LNCaP clone FGC (cell line): Measurements from ENCODE around the gene APOE.

Experiments used
- DNase-seq: peaks from one replicate; pipeline ENCODE4 v3.0.0-alpha.2; 2011; ENCODE audit warnings: low read depth
- H3K4me3 ChIP-seq: 2 replicates; pipeline ENCODE4 v1.5.1; 2011; ENCODE audit warnings: mild to moderate bottlenecking, low read depth, low read length, control low read depth
- CTCF ChIP-seq: IDR thresholded peaks from 2 replicates; pipeline ENCODE4 v1.5.1; 2012; ENCODE audit warnings: mild to moderate bottlenecking; ENCODE audit not compliant: control insufficient read depth, insufficient read depth; ENCODE audit errors: extremely low read depth

APOE gene

DNA sequence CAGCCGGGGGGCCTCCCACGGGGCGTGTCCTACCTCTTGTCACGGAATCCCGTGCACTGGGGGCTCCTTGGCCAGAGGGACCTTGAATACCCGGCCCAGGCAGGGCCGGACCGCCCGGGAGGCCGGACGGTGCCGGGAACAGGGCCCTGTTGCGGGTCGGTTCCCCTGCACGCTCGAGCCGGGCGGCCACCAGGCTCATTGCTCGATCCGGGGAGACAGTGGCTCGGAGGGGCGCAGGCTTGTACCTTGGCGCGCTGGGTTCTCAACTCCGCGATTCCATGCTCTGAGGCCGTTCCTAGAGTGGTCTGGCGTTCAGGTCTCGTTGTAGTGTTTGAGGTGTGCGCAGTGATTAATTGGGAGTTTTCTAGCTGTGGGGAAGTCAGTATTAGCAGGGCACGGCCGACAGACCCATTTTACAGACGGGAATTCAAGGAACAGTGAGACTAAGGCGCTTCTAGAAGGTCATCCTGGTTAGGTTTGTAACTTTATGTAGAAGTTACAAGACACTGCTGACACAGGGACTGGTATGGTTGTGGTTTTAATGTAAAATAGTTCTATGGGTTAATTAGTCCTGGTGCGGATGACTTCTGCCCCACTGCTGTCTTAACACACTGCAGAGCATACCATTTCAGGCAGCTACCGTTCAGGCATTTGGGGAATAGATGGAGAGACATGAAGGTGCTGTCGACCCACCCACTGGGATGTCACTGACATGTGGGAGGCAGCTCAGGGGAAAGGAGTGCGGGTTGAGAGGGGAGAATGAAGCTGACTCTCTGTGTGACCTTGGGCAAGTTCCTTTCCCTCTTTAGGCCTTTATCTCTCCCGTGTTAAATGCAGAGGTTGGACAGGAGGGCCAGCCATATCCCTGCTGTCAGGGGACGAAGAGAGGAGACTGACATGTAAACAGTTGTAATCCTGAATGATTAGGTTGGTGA, 50.2 kb downstream of the APOE start:
- H3K4me3 ChIP-seq: peak overlapping the region; percentile 80
- no peak for TF ChIP-seq CTCF
- DNase-seq: no peak

- TF ChIP-seq CTCF: no peak
- no peak overlapping the region for H3K4me3 ChIP-seq
- DNase-seq: no peak
Observed at GRCh38 chr19:44957526-44957925, 51.9 kb downstream of the APOE start.

- no peak for TF ChIP-seq CTCF
- H3K4me3 ChIP-seq: no peak overlapping the region
- DNase-seq: no peak
Observed at GRCh38 chr19:44958090-44958489, 52.5 kb downstream of the APOE start.
